Aorta (tissue), 5 donors: ENCODE results near the gene MCTP1. TPM values are rescaled to one million over a fixed set of nuclear protein-coding genes. Genes with fewer than 3 reads are reported as not detected.

Experiments used
- ATAC-seq: fragments of 200-7000 bp; cut with Tn5 transposase; one replicate; pipeline ENCODE4 v1.9.1; 2022; ENCODE audit warnings: moderate library complexity; ENCODE audit not compliant: low FRiP score
- DNase-seq, 2 donors: peaks; one replicate each; pipeline ENCODE4 v3.0.0-alpha.2; 2020
- H3K27ac ChIP-seq, 2 donors: one replicate each; pipeline ENCODE4 v1.5.1; 2013; ENCODE audit warnings: low read length in 2 of 2, mild to moderate bottlenecking in 2 of 2, moderate library complexity in 2 of 2, control low read depth in 1 of 2, inconsistent platforms in 1 of 2, low read depth in 1 of 2
- H3K27me3 ChIP-seq, 2 donors: one replicate each; pipeline ENCODE4 v1.6.1; 2013; ENCODE audit warnings: control low read depth in 1 of 2, low read length in 1 of 2, mild to moderate bottlenecking in 1 of 2, moderate library complexity in 1 of 2; ENCODE audit not compliant: insufficient read depth in 2 of 2, control insufficient read depth in 1 of 2
- H3K36me3 ChIP-seq, 2 donors: one replicate each; pipeline ENCODE4 v1.6.1; 2013; ENCODE audit warnings: control low read depth in 1 of 2, low read length in 1 of 2, mild to moderate bottlenecking in 1 of 2; ENCODE audit not compliant: insufficient read depth in 2 of 2, control insufficient read depth in 1 of 2
- H3K4me1 ChIP-seq, 2 donors: one replicate each; pipeline ENCODE4 v1.6.1; 2013; ENCODE audit warnings: low read length in 2 of 2, control low read depth in 1 of 2, mild to moderate bottlenecking in 1 of 2, moderate library complexity in 1 of 2; ENCODE audit not compliant: insufficient read depth in 2 of 2, control insufficient read depth in 1 of 2
- H3K4me3 ChIP-seq, 2 donors: one replicate each; pipeline ENCODE4 v1.5.1; 2013; ENCODE audit warnings: low read length in 2 of 2, control low read depth in 1 of 2, mild to moderate bottlenecking in 1 of 2
- H3K9me3 ChIP-seq: one replicate; pipeline ENCODE4 v1.6.1; 2013; ENCODE audit warnings: mild to moderate bottlenecking, low read length; ENCODE audit not compliant: control insufficient read depth
- WGBS, 2 donors: extraction: QIAGEN DNeasy Blood & Tissue Kit; methylation state at CpG; one replicate each; pipeline ENCODE4 v1.1.7; 2013; 5-methylcytosine and 5-hydroxymethylcytosine counted together
- intact Hi-C, 2 donors: fragments of 100-400 bp; cut with DNase I; formaldehyde crosslinking; loops; one replicate each; pipeline versions ENCODE4 v1.14.2 to v1.15.0; 2022
- polyA plus RNA-seq, 2 donors: library from polyadenylated mRNA; stranded (reverse); fragments of 200-250 nt; gene quantifications; one replicate each; pipeline ENCODE4 v1.2.3, GENCODE V29; 2013
- total RNA-seq, 2 donors: library from RNA; stranded (reverse); fragmentation: NEBNext Ultra II Directional; extraction: Animal tissue kit (Norgen Biotek cat#: 25700); gene quantifications; one replicate each; pipeline ENCODE4 v1.2.1, GENCODE V29; 2021
- donor health status: healthy with polysubstance abuse.
- donor health status: Bipolar disorder and iron deficiency.
- donor health status: DM: no; HTN: no; CAD: no.
- donor health status: DM: no; HTN: no; CAD: no.
- donor health status: DM: yes; HTN: yes; CAD: no.

The MCTP1 gene
- total and polyA plus RNA-seq, 4 donors = 0.43 to 103 (median 17.2) TPM

DNA sequence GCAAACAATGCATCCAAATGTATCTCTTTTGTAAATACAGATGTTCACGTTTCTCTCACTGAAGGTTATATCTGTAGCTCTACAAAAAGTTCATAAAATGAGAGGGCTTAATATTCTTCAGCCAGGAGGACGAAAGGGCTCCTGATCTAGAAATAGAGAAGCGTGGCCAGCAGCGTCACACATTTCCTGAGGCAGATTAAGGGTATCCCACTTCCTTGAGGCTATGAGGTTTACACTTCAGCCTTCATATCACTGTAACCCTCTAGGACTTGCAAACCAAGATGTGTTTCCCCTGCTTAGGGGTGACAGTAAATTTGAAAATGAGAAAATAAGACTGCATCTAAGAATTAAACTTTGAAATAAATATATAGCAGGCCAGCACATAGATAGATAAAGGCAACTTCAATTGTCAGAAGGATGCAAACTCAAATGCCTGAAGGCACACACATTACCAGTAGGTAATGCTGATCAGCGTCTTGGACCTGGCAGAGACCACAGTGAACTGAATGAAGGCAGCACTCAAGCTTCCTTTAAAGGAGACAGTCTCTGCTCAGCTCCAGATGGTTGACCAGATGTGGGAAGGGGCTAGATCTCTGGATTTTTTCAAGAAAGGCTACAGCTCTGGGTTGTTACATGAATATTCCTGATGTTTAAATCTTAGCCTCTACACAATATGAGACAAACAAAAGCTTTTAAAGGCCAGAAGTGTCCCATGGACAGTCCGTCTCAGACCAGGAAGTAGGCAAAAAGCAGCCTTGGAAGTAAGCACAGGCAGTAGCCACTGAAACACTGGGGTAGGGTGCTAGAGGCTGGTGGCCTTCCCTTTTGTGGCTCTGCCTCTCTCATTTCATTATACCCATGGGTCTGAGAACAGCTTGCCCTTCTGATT lies 197.7 kb downstream of the MCTP1 start:
- H3K4me1 ChIP-seq = no peaks in the 10 kb centered on the region
- no peak overlapping the region for H3K27ac ChIP-seq
- DNase-seq = no peak
- H3K36me3 ChIP-seq = no peaks in the 10 kb centered on the region
- peak; percentile 41 for ATAC-seq
- H3K27me3 ChIP-seq = no peaks in the 10 kb centered on the region
- 66 to 72% methylated on average over 6 of the region's 6 CpGs for WGBS, 2 donors
- H3K9me3 ChIP-seq = peaks cover 4% of the 10 kb centered on the region
- intact Hi-C loops = no loop called here
- H3K4me3 ChIP-seq = no peak overlapping the region

DNA sequence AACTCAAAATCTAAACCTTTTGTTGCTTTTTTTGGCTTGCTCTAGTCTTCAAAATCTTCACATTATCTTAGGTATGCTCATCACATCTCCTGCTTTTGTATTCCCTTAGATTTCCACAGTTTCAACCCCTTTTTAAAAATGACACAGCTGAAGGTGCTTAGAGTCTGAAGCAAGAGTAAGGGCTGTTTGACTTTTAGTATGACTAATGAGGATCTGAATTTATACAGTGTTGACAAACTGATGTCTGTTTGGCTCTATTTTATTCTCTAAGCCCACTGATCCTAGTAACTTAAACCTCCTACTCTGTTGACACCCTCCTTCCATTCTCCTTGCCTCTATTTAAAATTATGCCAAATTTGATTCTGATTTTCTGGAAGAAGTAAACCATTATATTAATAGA lies 200.1 kb downstream of the MCTP1 start:
- no peaks in the 10 kb centered on the region for H3K36me3 ChIP-seq
- ATAC-seq (no peak), DNase-seq (no peak)
- intact Hi-C loops = no loop called here
- no peaks in the 10 kb centered on the region for H3K4me1 ChIP-seq
- no peaks in the 10 kb centered on the region for H3K27me3 ChIP-seq
- no peak overlapping the region for H3K4me3 ChIP-seq
- peaks cover 1% of the 10 kb centered on the region for H3K9me3 ChIP-seq
- H3K27ac ChIP-seq = no peak overlapping the region

DNA sequence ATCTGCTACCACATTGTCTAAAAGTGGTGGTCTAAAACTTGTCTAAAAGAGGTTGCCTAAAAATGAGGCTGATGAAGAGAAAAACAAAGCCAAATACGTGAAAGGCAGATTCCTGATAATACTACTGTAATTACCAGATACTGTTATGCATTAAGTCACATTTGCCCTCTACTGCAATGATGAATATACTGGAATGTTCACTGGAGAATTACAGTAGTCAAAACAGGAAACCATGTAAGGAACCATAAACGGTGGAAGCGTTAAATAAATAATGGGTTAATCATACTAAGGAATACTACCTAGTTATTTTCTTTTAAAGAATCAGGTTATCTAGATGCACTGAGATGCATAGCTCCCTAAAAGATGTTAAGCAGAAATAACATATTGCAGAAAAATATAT lies 201.3 kb downstream of the MCTP1 start:
- peaks cover 1% of the 10 kb centered on the region for H3K9me3 ChIP-seq
- ATAC-seq = no peak
- WGBS, 2 donors = 47% methylated on average over 3 of the region's 3 CpGs

DNA sequence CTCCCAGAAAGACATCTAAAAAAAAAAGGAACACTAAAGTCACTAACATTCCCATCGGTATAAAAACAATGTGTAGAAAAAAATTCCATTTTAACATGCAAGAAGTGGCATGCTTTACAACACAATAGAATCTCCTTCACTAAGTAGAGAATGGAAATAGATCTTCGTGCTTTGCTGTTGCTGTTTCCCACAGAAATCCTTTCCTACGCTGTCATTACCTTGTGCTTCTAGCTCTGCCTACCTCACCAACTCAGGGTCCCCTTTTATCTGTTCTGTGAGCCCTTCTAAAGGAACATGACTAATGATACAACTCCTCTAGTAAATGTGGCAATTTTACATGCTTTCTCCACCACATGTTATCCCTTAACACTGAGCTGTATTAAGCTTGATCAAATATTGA lies 202.9 kb downstream of the MCTP1 start:
- H3K4me3 ChIP-seq = no peak overlapping the region
- H3K36me3 ChIP-seq = no peaks in the 10 kb centered on the region
- intact Hi-C loops = no loop called here
- H3K27ac ChIP-seq = no peak overlapping the region
- H3K4me1 ChIP-seq = no peaks in the 10 kb centered on the region
- 25 to 31% methylated on average over 3 of the region's 3 CpGs for WGBS, 2 donors
- DNase-seq = no peak
- no peak for ATAC-seq
- no peaks in the 10 kb centered on the region for H3K27me3 ChIP-seq
- no peaks in the 10 kb centered on the region for H3K9me3 ChIP-seq

More for the DNA sequence above, 201.3 kb downstream of the MCTP1 start:
- H3K27me3 ChIP-seq = no peaks in the 10 kb centered on the region
- H3K4me1 ChIP-seq = no peaks in the 10 kb centered on the region
- intact Hi-C loops = no loop called here
- DNase-seq = no peak
- no peak overlapping the region for H3K27ac ChIP-seq
- no peaks in the 10 kb centered on the region for H3K36me3 ChIP-seq
- no peak overlapping the region for H3K4me3 ChIP-seq

DNA sequence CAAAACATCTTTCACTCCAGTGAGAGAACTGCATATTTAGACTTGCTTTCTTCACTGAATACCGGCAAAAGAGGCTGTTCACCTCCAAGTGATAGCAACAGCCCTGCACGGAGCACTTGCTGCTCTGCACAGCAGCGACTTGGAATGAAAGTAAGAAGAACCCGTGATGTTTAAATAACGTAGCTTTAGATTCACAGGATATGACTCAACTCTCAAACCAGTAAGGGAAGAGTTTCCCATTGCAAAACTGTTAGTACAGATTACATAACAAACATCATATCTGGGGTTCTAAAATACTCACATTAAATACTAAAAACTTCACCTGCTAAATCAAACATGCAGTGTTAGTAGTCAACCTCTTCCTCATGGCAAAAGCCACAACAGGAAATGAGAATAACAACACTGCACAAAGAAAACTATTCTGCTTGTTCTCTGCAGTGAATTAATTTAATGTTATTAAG lies 203.4 kb downstream of the MCTP1 start:
- H3K27ac ChIP-seq = no peak overlapping the region
- peak in 1 of 2 donors; percentile 68 for DNase-seq

DNA sequence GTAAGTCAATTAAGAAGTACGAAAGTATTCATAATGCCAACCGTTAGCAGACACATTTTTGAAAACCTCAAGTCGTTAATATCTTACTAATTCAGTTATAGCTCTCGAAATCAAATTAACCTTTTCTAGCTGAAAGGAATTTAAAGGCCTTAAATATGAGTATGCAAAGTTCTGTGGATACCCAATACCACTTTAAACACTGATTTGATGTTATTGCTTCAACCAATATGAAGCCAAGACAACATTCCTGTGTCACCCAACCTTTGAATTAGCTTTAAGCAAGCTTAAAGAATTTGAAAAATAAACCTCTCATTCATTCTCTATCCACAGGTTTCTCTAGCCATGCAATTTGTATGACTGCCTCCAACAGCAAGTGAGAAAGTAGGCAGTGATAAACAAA lies 204.5 kb downstream of the MCTP1 start:
- WGBS, 2 donors = 83 to 84% methylated on average over 4 of the region's 4 CpGs
- H3K27ac ChIP-seq = no peak overlapping the region
- H3K4me3 ChIP-seq = no peak overlapping the region
- intact Hi-C loops = no loop called here
- no peaks in the 10 kb centered on the region for H3K27me3 ChIP-seq
- DNase-seq (no peak), ATAC-seq (no peak)
- no peaks in the 10 kb centered on the region for H3K4me1 ChIP-seq
- H3K9me3 ChIP-seq = no peaks in the 10 kb centered on the region
- no peaks in the 10 kb centered on the region for H3K36me3 ChIP-seq

More for the DNA sequence above, 203.4 kb downstream of the MCTP1 start:
- Histone ChIP-seq H3K4me1 (no peaks in the 10 kb centered on the region), H3K36me3 (no peaks in the 10 kb centered on the region), H3K9me3 (no peaks in the 10 kb centered on the region), H3K27me3 (no peaks in the 10 kb centered on the region), H3K4me3 (no peak overlapping the region)
- intact Hi-C loops = no loop called here
- 10 to 11% methylated on average over 5 of the region's 5 CpGs for WGBS, 2 donors
- peak; percentile 75 for ATAC-seq

DNA sequence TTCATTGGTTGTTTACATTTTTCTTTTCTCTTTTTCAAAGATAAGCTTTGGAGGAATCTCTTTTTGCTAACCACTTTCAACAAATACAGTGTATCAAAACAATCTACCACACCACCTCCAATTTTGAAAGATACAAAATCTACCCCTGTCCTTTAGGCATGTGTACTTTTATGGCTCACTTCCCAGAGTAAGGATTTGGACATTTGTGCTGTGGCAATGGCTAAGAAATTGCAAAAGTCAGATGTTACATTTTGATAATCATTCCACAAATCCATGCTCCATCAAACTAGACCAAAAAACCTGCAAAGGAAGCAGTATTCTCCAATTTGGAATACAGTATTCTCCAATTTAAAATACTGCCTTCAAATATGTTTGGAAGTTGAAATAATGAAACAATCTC lies 204.9 kb downstream of the MCTP1 start:
- no peaks in the 10 kb centered on the region for H3K27me3 ChIP-seq

DNA sequence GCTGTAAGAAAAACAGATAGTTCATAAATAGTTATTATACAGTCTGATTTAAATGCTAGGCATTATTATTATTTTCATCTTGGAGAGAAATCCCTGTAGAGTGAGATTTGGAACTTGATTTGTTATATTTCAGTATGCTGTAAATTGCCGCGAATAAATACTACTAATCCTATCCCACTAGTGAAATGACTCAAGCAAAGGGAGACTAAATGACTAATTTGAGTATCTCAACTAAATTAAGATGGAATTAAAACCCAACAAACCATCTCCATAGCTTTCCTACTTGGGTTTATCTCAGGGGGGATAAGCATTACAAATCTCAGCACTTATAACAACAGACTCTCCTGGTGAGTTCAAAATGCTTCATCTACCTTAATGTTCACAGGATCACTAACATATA lies 206.0 kb downstream of the MCTP1 start:
- ATAC-seq (no peak), DNase-seq (no peak)
- Histone ChIP-seq H3K27me3 (no peaks in the 10 kb centered on the region), H3K36me3 (no peaks in the 10 kb centered on the region), H3K27ac (no peak overlapping the region), H3K4me3 (no peak overlapping the region), H3K9me3 (no peaks in the 10 kb centered on the region), H3K4me1 (no peaks in the 10 kb centered on the region)
- 94 to 97% methylated on average over 2 of the region's 2 CpGs for WGBS, 2 donors
- intact Hi-C loops = no loop called here

More for the DNA sequence above, 204.9 kb downstream of the MCTP1 start:
- Histone ChIP-seq H3K27ac (no peak overlapping the region), H3K9me3 (no peaks in the 10 kb centered on the region), H3K4me1 (no peaks in the 10 kb centered on the region), H3K36me3 (no peaks in the 10 kb centered on the region), H3K4me3 (no peak overlapping the region)
- intact Hi-C loops = no loop called here
- DNase-seq (no peak), ATAC-seq (no peak)
